Peyer's patch (tissue), 4 donors: ENCODE data around the gene CTNNBL1.

Source experiments
- CTCF ChIP-seq, 6 experiments: fragments of 450-650 bp in 4 of 6; fragments of 200-600 bp in 2 of 6; sonication (generic) in 1 of 6; IDR thresholded peaks; one replicate each; pipeline ENCODE4 v1.5.1; 2017 to 2019; ENCODE audit warnings: antibody characterized with exemption in 6 of 6, mild to moderate bottlenecking in 3 of 6, moderate library complexity in 1 of 6
- POLR2A ChIP-seq, 2 donors: fragments of 450-650 bp; IDR thresholded peaks; one replicate each; pipeline ENCODE4 v1.5.1; 2017; ENCODE audit warnings: antibody characterized with exemption in 2 of 2, mild to moderate bottlenecking in 2 of 2, moderate library complexity in 2 of 2

DNA sequence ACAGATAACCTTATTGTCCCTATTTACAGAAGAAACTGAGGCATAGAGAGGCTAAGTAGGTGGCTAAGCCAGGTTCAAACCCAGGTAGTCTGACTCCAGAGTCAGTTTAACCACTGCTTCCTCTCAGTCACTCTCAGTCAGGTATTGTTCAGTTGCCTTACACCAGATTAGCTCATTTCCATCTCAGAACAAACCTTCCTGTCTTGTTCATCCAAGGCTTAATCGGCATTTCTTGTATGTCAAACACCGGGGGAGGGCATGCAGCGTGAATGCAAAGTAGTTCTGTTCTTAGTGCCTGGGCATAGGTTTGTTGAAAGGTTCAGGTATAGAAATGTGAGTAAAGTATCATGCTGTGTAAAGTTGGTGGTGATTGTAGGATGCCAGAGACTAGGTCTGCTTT lies 51.7 kb downstream of the CTNNBL1 start:
- TF ChIP-seq CTCF (IDR thresholded peaks at IDR 0.05) (no peak), POLR2A (IDR thresholded peaks at IDR 0.05) (no peak)
